Stimulated activated CD8-positive, alpha-beta memory T cell treated with anti-CD3 and anti-CD28 coated beads, Interleukin-4, amount 100 ng/mL, for 24 hours (primary cell): Measurements from ENCODE around the gene PZP.

Experiments
- DNase-seq: peaks from one replicate; pipeline ENCODE4 v3.0.0-alpha.2; 2020; ENCODE audit warnings: low read depth

Gene PZP

DNA sequence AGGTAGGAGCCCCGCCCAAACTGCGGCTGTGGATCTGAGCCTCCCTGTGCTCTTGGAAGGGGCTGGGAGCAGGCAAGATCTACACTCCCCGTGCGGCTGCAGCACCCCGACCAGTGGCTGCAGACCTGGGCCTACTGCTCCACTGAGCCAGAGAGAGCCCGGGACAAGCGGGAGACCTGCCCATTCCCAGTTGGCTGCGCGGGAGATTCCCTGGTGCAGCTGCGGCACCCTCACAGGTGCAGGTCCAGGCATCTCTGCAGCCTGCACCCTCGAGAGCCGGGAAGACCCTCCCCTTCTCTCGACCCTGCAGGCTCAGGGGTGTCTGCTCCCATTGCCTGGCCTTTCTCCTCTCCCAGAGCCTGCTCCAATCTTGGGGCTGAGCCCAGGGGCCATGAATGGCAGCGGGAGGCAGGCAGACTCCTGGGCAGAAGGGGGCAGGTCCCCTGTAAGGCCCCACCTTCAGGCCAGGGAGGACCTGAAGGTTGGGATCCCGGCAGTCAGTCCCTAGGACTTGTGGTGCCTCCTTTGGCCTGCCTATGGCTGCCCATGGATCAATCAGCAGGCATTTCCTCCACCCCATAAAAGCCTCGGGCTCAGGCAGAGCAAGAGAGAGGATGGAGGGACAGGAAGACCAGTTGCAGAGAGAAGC lies 83.7 kb downstream of the PZP start:
- no peak for DNase-seq

GRCh38 chr12:9123781-9124382 lies 84.3 kb downstream of the PZP start:
- DNase-seq, result no peak

DNA sequence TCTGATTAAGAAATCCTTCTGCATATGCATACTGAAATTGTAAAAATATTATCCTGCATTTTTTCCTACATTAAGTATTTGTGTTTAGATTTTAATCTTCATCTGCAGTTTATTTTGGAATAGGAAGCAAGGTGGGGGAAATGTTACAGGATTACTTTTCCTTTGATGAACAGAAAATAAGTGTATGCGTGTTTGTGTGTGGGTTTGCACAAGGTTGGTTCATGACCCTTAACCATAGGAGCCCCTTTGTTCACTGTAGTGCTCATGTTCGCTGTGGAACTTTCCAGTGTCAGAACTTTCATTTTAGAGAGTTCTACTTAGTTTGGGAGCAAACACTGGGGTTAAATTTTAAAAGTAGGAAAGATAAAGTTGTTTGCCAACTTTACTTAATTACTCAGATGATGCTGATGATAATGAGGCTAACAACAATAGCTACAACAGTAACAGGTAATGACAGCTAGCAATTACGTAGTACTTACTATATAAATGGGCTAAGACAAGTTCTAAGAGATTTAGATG lies 86.0 kb downstream of the PZP start:
- no peak for DNase-seq

DNA sequence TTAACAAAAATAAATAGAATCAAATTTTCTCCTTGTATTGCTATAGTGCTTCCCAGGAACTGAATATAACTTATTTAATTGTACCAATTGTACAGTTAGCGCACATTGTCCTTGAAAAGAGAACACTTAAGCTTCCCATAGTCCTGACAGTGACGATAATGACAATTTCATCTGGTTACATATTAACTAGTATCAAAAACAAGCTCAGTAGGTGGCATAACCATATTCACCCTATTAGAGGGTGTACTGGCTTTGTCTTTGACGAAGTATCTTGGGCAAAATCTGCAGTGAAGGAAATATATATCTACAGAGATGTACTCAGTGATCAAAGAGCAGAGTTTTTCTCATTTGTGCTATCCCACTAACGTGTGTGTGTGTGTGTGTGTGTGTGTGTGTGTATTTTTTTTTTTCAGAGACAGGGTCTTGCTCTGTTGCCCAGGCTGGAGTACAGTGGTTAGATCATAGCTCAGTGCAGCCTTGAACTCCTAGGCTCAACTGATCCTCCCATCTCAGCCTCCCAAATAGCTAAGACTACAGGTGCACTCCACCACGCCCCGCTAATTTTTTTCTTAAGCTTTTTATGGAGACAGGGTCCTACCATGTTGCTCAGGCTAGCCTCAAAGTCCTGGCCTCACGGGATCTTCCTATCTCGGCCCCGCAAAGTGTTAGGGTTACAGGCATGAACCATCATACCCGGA lies 87.6 kb downstream of the PZP start:
- DNase-seq, result no peak

GRCh38 chr12:9118158-9118557 lies 90.0 kb downstream of the PZP start:
- no peak for DNase-seq

GRCh38 chr12:9115731-9116559 lies 92.2 kb downstream of the PZP start, which contains the start of gene A2M:
Gene A2M, minus strand, starts transcription at chr12:9115919. Its CDS starts 70 bp downstream, at chr12:9115849.
- DNase-seq, result no peak

GRCh38 chr12:9114946-9115345 lies 93.2 kb downstream of the PZP start:
- DNase-seq, result no peak

- DNase-seq, result no peak
Measured at GRCh38 chr12:9113987-9114309, 94.2 kb downstream of the PZP start.

- no peak for DNase-seq
Measured at GRCh38 chr12:9113296-9113986, 94.8 kb downstream of the PZP start.

- no peak for DNase-seq
Measured at GRCh38 chr12:9112076-9112853, 95.9 kb downstream of the PZP start.

GRCh38 chr12:9111525-9111924 lies 96.7 kb downstream of the PZP start:
- DNase-seq, result no peak

GRCh38 chr12:9109737-9110491 lies 98.3 kb downstream of the PZP start:
- no peak for DNase-seq

DNA sequence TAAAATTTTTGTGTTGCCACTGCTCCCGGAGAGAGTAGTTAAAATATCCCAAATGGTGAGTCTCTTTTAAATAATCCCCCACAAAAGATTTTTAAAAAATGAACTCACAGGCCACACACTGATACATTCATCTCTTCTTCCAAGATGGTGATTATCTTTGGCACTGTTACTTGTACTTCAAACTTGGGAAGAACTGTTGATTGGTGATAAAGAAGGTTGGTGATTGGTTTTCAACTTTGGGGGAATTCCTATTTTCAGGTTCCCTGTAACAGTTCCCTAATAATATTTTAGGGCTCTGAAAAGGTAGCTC lies 99.0 kb downstream of the PZP start:
- DNase-seq, result no peak

DNA sequence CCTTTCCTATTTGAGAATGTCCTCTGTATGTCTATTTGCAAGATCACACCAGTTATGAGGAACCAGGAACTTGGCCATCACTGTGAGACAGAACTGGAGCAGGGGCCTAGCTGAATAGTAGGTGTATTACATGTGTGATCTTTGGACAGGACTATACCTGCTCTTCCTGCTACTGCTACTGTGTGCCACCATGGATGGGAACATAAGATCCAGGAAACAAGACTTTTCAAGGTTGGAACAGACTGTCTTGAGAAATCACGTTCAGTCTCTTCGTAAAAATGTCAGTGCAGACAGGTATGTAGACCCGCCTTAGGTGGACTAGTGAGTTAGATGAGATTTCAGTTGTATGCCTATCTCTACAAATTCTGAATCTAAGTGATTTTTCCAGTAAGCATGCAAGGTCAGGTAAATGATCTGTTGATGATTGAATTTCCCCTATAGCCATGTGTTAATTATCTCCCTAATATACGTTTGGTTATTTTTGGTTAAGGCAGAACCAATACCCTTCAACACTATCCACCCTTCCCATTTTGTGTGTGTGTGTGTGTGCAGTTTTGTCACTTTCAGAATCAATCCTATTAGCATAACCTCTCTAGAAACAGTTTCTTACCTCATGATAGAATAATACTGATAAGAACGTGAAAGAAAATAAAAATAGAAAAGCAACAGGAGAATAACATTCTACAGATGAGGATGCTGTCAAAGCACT lies 99.5 kb downstream of the PZP start:
- DNase-seq, result no peak

- no peak for DNase-seq
Measured at GRCh38 chr12:9107542-9107873, 100.7 kb downstream of the PZP start.

GRCh38 chr12:9106610-9107541 lies 101.3 kb downstream of the PZP start:
- DNase-seq, result no peak

DNA sequence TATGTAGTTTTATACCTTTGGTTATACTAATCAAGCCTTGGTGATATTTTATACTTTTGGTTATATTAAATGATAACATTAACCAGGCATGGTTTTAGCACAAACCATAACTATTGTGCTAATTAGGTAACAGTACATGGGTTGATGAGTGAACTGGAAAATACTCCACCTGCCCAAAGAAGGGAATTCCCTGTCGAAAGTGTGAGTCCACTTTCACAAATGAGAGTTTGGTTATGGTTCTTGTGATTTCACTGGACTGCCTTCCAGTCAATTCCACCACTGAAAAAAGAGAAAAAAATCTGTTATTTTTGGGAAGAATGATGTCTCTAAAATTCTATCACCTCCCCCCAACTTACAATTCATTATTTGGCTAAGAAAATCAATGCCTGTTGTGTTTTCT lies 102.1 kb downstream of the PZP start:
- DNase-seq, result no peak

DNA sequence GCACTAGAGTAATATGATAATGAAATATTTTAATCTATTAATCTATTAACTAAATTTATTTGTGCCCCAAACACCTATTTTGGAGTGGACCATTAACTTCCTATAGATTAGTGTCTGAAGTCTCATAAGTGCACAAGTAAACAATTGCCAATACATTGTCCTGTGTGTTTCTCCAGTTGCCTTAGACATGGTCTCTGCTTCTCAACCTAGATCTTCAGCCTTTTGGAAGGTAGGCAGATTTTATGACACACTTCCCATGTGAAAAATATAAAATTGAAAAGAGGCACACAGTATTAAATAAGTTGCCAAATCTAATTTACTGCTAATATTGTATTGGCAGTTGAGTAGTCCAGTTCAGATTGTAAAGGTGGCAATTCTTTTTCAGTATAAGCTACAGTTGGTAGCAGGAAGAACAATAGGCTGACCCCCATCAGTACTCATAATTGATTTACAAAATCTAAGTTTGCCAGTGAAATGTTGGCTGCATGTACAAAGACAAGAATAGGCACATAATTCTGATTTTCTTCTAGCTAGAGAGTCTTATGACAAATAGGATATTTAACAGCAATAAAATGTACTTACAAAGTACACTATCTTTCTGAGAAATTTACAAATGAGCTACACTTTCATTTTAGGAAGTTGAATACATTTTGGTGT lies 103.3 kb downstream of the PZP start:
- DNase-seq, result no peak
